MM.1S (cell line): Measurements from ENCODE around the gene RUNX2.

Experiments
- DNase-seq: peaks from one replicate; pipeline ENCODE4 v3.0.0-alpha.2; 2015
- H2AFZ ChIP-seq: fragments of 300-600 bp; sonication (generic); 2 replicates; pipeline ENCODE4 v1.6.0; 2016; ENCODE audit warnings: antibody characterized with exemption, low read length
- H3F3A ChIP-seq: fragments of 300-600 bp; sonication (generic); 2 replicates; pipeline ENCODE4 v1.6.1; 2016; ENCODE audit warnings: mild to moderate bottlenecking, antibody characterized with exemption, low read length, moderate library complexity, mixed read lengths; ENCODE audit not compliant: insufficient read depth
- H3K27ac ChIP-seq: fragments of 300-600 bp; sonication (generic); 2 replicates; pipeline ENCODE4 v1.5.1; 2016; ENCODE audit warnings: mild to moderate bottlenecking, low read length
- H3K27me3 ChIP-seq: fragments of 300-600 bp; sonication (generic); replicated peaks from 2 replicates; pipeline ENCODE4 v1.6.0; 2016; ENCODE audit warnings: low read length; ENCODE audit not compliant: insufficient read depth
- H3K36me3 ChIP-seq: fragments of 300-600 bp; sonication (generic); replicated peaks from 2 replicates; pipeline ENCODE4 v1.6.1; 2016; ENCODE audit warnings: mild to moderate bottlenecking, low read length, mixed read lengths; ENCODE audit not compliant: insufficient read depth
- H3K4me1 ChIP-seq: fragments of 300-600 bp; sonication (generic); 2 replicates; pipeline ENCODE4 v1.6.1; 2016; ENCODE audit warnings: low read length, mixed read lengths
- H3K4me2 ChIP-seq: fragments of 300-600 bp; sonication (generic); 2 replicates; pipeline ENCODE4 v1.6.0; 2016; ENCODE audit warnings: low read depth, low read length
- H3K4me3 ChIP-seq: fragments of 300-600 bp; sonication (generic); 2 replicates; pipeline ENCODE4 v1.5.1; 2016; ENCODE audit warnings: low read length, mixed read lengths
- H3K79me2 ChIP-seq: fragments of 300-600 bp; sonication (generic); 2 replicates; pipeline ENCODE4 v1.6.1; 2016; ENCODE audit warnings: mixed run types, low read length, mixed read lengths
- H3K9ac ChIP-seq: fragments of 300-600 bp; sonication (generic); 2 replicates; pipeline ENCODE4 v1.6.1; 2016; ENCODE audit warnings: low read length, mixed read lengths
- H3K9me2 ChIP-seq: fragments of 300-600 bp; sonication (generic); replicated peaks from 2 replicates; pipeline ENCODE4 v1.6.1; 2016; ENCODE audit warnings: mild to moderate bottlenecking, low read length, mixed read lengths; ENCODE audit not compliant: insufficient read depth
- H3K9me3 ChIP-seq: fragments of 300-600 bp; sonication (generic); replicated peaks from 2 replicates; pipeline ENCODE4 v1.6.1; 2016; ENCODE audit warnings: mild to moderate bottlenecking, low read length, mixed read lengths; ENCODE audit not compliant: insufficient read depth
- H4K20me1 ChIP-seq: fragments of 300-600 bp; sonication (generic); 2 replicates; pipeline ENCODE4 v1.6.1; 2016; ENCODE audit warnings: mild to moderate bottlenecking, low read length, moderate library complexity, mixed read lengths; ENCODE audit not compliant: insufficient read depth
- EZH2 ChIP-seq: fragments of 300-600 bp; sonication (generic); optimal IDR thresholded peaks from 2 replicates; pipeline ENCODE3; 2017; ENCODE audit warnings: low read depth, mild to moderate bottlenecking, antibody characterized with exemption, low read length, mixed read lengths
- EZH2phosphoT487 ChIP-seq: fragments of 300-600 bp; sonication (generic); IDR thresholded peaks from 2 replicates; pipeline ENCODE4 v1.6.1; 2018; ENCODE audit warnings: antibody characterized with exemption, low read length
- TF ChIP-seq, protein P1 (sequence below): fragments of 300-600 bp; sonication (generic); IDR thresholded peaks from 2 replicates; pipeline ENCODE4 v1.5.1; 2016; ENCODE audit warnings: antibody characterized with exemption, low read length, mixed read lengths

The RUNX2 gene

DNA sequence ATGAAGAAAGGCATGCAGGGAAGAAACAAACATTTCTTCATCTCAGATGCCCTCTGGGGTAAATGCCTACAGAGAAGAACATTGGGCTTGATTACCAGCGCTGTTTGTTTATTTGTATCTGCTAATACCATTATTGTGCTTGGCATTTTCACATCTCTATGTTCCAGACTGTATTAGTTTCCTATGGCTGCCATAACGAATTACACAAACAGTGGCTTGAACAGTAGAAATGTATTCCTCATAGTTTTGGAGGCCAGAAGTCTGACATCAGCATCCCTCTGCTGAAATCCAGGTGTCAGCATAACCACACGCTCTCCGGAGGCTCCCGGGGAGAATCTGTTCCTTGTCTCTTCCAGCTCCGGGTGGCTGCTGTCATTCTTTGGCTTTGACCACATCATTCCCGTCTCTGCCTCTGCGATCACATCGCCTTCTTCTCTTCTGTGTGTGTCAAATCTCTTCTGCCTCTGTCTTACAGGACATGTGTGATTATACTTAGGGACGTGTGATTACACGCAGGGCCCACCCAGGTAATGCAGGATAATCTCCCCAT is 291.2 kb downstream of the RUNX2 start:
- Histone ChIP-seq H3K9me3 (no peaks in the 10 kb centered on the region), H3K27ac (no peak overlapping the region), H3K4me1 (peaks cover 12% of the 10 kb centered on the region), H3K9ac (no peak overlapping the region), H3K27me3 (no peaks in the 10 kb centered on the region), H3K9me2 (no peaks in the 10 kb centered on the region), H3K4me3 (no peak overlapping the region), H3K36me3 (no peaks in the 10 kb centered on the region), H3K4me2 (no peak overlapping the region), H3K79me2 (no peaks in the 10 kb centered on the region), H4K20me1 (no peaks in the 10 kb centered on the region), H3F3A (no peaks in the 10 kb centered on the region; the same call in 1 of the 2 replicates), H2AFZ (no peak overlapping the region)
- no peak for TF ChIP-seq EZH2
- DNase-seq: no peak

GRCh38 chr6:45619994-45620471 is 291.9 kb downstream of the RUNX2 start:
- no peaks in the 10 kb centered on the region for H3K9me2 ChIP-seq
- no peak overlapping the region for H3K9ac ChIP-seq
- no peaks in the 10 kb centered on the region for H3K9me3 ChIP-seq
- H3K4me3 ChIP-seq: no peak overlapping the region
- H3K27ac ChIP-seq: peak overlapping the region; percentile 30
- no peaks in the 10 kb centered on the region for H3K36me3 ChIP-seq
- no peaks in the 10 kb centered on the region for H4K20me1 ChIP-seq
- no peak overlapping the region for H2AFZ ChIP-seq
- H3F3A ChIP-seq: no peaks in the 10 kb centered on the region; the same call in 1 of the 2 replicates
- peaks cover 12% of the 10 kb centered on the region for H3K4me1 ChIP-seq
- TF ChIP-seq, protein P1, sequence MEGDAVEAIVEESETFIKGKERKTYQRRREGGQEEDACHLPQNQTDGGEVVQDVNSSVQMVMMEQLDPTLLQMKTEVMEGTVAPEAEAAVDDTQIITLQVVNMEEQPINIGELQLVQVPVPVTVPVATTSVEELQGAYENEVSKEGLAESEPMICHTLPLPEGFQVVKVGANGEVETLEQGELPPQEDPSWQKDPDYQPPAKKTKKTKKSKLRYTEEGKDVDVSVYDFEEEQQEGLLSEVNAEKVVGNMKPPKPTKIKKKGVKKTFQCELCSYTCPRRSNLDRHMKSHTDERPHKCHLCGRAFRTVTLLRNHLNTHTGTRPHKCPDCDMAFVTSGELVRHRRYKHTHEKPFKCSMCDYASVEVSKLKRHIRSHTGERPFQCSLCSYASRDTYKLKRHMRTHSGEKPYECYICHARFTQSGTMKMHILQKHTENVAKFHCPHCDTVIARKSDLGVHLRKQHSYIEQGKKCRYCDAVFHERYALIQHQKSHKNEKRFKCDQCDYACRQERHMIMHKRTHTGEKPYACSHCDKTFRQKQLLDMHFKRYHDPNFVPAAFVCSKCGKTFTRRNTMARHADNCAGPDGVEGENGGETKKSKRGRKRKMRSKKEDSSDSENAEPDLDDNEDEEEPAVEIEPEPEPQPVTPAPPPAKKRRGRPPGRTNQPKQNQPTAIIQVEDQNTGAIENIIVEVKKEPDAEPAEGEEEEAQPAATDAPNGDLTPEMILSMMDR: no peak
- no peaks in the 10 kb centered on the region for H3K79me2 ChIP-seq
- peak overlapping the region; percentile 12; the same call in 1 of the 2 replicates for H3K4me2 ChIP-seq
- no peaks in the 10 kb centered on the region for H3K27me3 ChIP-seq
- DNase-seq: peak; percentile 59

DNA sequence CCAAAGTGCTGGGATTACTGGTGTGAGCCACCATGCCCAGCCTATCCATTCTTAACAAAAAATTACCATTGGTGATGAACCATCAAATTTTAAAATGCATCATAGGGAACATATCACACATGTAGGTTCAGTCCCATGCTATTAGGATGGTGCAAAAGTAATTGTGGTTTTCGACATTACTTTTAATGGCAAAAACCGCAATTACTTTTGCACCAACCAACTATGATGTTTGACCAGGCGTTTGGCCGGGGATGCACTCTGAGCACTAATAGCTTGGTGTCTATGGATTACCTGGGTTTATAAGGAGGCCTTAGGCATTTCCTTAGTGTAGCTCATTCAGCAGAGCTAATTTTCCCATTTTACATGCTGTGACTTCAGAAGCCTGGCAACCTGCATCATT is 296.1 kb downstream of the RUNX2 start:
- no peak for DNase-seq

GRCh38 chr6:45625191-45625664 is 297.1 kb downstream of the RUNX2 start:
- Histone ChIP-seq H3K9me2 (no peaks in the 10 kb centered on the region), H3K27me3 (no peaks in the 10 kb centered on the region), H3K36me3 (no peaks in the 10 kb centered on the region), H3K4me1 (peaks cover 5% of the 10 kb centered on the region), H3K27ac (no peak overlapping the region), H4K20me1 (no peaks in the 10 kb centered on the region), H3K9me3 (no peaks in the 10 kb centered on the region), H3F3A (no peaks in the 10 kb centered on the region; the same call in 1 of the 2 replicates), H2AFZ (no peak overlapping the region), H3K4me2 (no peak overlapping the region), H3K4me3 (no peak overlapping the region), H3K79me2 (no peaks in the 10 kb centered on the region), H3K9ac (no peak overlapping the region)
- TF ChIP-seq EZH2 (no peak), EZH2phosphoT487 (no peak)
- TF ChIP-seq, protein P1: no peak
- DNase-seq: no peak

More for the DNA sequence above, 296.1 kb downstream of the RUNX2 start:
- Histone ChIP-seq H3K4me2 (no peak overlapping the region), H3F3A (no peaks in the 10 kb centered on the region; the same call in 1 of the 2 replicates), H4K20me1 (no peaks in the 10 kb centered on the region), H3K9ac (no peak overlapping the region), H3K9me3 (no peaks in the 10 kb centered on the region), H3K4me3 (no peak overlapping the region), H3K27me3 (no peaks in the 10 kb centered on the region), H3K4me1 (peaks cover 12% of the 10 kb centered on the region), H3K27ac (no peak overlapping the region), H2AFZ (no peak overlapping the region), H3K9me2 (no peaks in the 10 kb centered on the region), H3K36me3 (no peaks in the 10 kb centered on the region), H3K79me2 (no peaks in the 10 kb centered on the region)
- TF ChIP-seq, protein P1: no peak
- TF ChIP-seq EZH2phosphoT487: no peak
- no peak for TF ChIP-seq EZH2
